ENCODE data around the gene FBXW11.

GRCh38 chr5:171955761-171956160 is 50.7 kb downstream of the FBXW11 start:
- TF ChIP-seq CTCF (IDR thresholded peaks at IDR 0.05) (no peak), POLR2A (IDR thresholded peaks at IDR 0.05) (no peak)

Measured in thyroid gland (tissue), 4 donors.